ENCODE data around the gene TNFAIP6.

DNA sequence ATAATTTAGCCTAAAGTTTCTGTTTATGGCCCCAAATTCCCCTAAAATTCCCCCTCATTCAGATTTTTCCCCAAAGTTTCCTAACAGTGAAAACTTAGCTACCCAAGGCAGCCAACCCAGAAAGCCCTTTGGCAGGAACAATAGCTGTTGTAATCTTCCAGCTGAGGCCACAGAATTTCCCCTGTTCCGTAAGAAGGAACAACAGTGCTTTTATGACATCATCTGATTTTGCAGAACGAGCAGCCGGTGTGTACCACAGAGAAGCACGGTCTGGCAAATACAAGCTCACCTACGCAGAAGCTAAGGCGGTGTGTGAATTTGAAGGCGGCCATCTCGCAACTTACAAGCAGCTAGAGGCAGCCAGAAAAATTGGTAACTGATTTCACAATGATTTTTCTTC is 6.3 kb downstream of the TNFAIP6 start:
- no peak for TF ChIP-seq SIN3A (IDR thresholded peaks at IDR 0.05; ENCODE audit: borderline replicate concordance, insufficient read depth, low read length)
- TF ChIP-seq TAF1 (IDR thresholded peaks at IDR 0.05; ENCODE audit: borderline replicate concordance, insufficient read depth, low read length): no peak
- TF ChIP-seq, protein P1, sequence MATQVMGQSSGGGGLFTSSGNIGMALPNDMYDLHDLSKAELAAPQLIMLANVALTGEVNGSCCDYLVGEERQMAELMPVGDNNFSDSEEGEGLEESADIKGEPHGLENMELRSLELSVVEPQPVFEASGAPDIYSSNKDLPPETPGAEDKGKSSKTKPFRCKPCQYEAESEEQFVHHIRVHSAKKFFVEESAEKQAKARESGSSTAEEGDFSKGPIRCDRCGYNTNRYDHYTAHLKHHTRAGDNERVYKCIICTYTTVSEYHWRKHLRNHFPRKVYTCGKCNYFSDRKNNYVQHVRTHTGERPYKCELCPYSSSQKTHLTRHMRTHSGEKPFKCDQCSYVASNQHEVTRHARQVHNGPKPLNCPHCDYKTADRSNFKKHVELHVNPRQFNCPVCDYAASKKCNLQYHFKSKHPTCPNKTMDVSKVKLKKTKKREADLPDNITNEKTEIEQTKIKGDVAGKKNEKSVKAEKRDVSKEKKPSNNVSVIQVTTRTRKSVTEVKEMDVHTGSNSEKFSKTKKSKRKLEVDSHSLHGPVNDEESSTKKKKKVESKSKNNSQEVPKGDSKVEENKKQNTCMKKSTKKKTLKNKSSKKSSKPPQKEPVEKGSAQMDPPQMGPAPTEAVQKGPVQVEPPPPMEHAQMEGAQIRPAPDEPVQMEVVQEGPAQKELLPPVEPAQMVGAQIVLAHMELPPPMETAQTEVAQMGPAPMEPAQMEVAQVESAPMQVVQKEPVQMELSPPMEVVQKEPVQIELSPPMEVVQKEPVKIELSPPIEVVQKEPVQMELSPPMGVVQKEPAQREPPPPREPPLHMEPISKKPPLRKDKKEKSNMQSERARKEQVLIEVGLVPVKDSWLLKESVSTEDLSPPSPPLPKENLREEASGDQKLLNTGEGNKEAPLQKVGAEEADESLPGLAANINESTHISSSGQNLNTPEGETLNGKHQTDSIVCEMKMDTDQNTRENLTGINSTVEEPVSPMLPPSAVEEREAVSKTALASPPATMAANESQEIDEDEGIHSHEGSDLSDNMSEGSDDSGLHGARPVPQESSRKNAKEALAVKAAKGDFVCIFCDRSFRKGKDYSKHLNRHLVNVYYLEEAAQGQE (IDR thresholded peaks at IDR 0.05; ENCODE audit: insufficient read depth in 1 of 2, low read depth in 2 of 2, low read length in 2 of 2): no peak

Data from PFSK-1 (cell line).